ENCODE data around the gene CCDC170.

Gene CCDC170

GRCh38 chr6:151618717-151619116 lies 124.9 kb downstream of the CCDC170 start:
- no peak for DNase-seq

GRCh38 chr6:151620179-151620578 lies 126.4 kb downstream of the CCDC170 start:
- no peak for DNase-seq

GRCh38 chr6:151624071-151624470 lies 130.3 kb downstream of the CCDC170 start:
- no peak for DNase-seq

- DNase-seq, result no peak
These were observed 130.7 kb downstream of the CCDC170 start for GRCh38 chr6:151624481-151624880.

GRCh38 chr6:151624900-151625536 lies 131.2 kb downstream of the CCDC170 start:
- DNase-seq, result no peak

- no peak for DNase-seq
These were observed 134.1 kb downstream of the CCDC170 start for GRCh38 chr6:151627689-151628444.

- no peak for DNase-seq
These were observed 136.0 kb downstream of the CCDC170 start for GRCh38 chr6:151629791-151630190.

- no peak for DNase-seq
These were observed 136.6 kb downstream of the CCDC170 start for GRCh38 chr6:151630387-151630786.

GRCh38 chr6:151630991-151631655 lies 137.3 kb downstream of the CCDC170 start:
- no peak for DNase-seq

- no peak for DNase-seq
These were observed 138.7 kb downstream of the CCDC170 start for GRCh38 chr6:151632415-151632987.

- no peak for DNase-seq
These were observed 139.9 kb downstream of the CCDC170 start for GRCh38 chr6:151633526-151634335.

GRCh38 chr6:151634336-151634720 lies 140.5 kb downstream of the CCDC170 start:
- DNase-seq, result no peak

- no peak for DNase-seq
These were observed 141.9 kb downstream of the CCDC170 start for GRCh38 chr6:151635741-151636140.

- DNase-seq, result no peak
These were observed 144.0 kb downstream of the CCDC170 start for GRCh38 chr6:151637814-151638213.

- DNase-seq, result no peak
These were observed 145.9 kb downstream of the CCDC170 start for GRCh38 chr6:151639750-151640149.

GRCh38 chr6:151641028-151641427 lies 147.2 kb downstream of the CCDC170 start:
- DNase-seq, result no peak

GRCh38 chr6:151647976-151648639 lies 154.3 kb downstream of the CCDC170 start:
- no peak for DNase-seq

GRCh38 chr6:151649835-151650234 lies 156.0 kb downstream of the CCDC170 start:
- DNase-seq, result no peak

- no peak for DNase-seq
These were observed 157.8 kb downstream of the CCDC170 start for GRCh38 chr6:151651639-151652038.

GRCh38 chr6:151652325-151652724 lies 158.5 kb downstream of the CCDC170 start:
- no peak for DNase-seq

- no peak for DNase-seq
These were observed 161.3 kb downstream of the CCDC170 start for GRCh38 chr6:151655099-151655498.

GRCh38 chr6:151656392-151656791 lies 162.6 kb downstream of the CCDC170 start:
- no peak for DNase-seq
